GM18951 (cell line): Measurements from ENCODE around the gene APBB3.
"Not testable (repeated sequence)": the region's sequence is repeated elsewhere in the genome, so short reads cannot be mapped to it uniquely, and the experiment has no call there.

Source experiments
- POLR2A ChIP-seq: IDR thresholded peaks from 4 replicates; pipeline ENCODE4 v1.6.1; 2011; ENCODE audit warnings: mild to moderate bottlenecking; ENCODE audit not compliant: insufficient read length, insufficient read depth; ENCODE audit errors: extremely low read depth
- in situ Hi-C: fragments of 300-500 bp; cut with MboI; formaldehyde crosslinking; loops from one replicate; pipeline ENCODE4 v1.12.0; 2022; ENCODE audit warnings: low sequenced_read_pairs, mixed read lengths, inconsistent platforms; ENCODE audit not compliant: unreplicated experiment

The APBB3 gene

GRCh38 chr5:140564196-140565023 is at the start of gene APBB3, which contains the start of gene SLC35A4:
Gene APBB3, minus strand, starts transcription at chr5:140564598. Its CDS starts 353 bp downstream, at chr5:140564245.
Gene SLC35A4, plus strand, starts transcription at chr5:140564828. Its CDS starts 2,342 bp downstream, at chr5:140567170.
- TF ChIP-seq POLR2A, result peak; percentile 92
- in situ Hi-C loops, result no loop called here

GRCh38 chr5:140611020-140611521 is 46.7 kb upstream of the APBB3 start:
- TF ChIP-seq POLR2A, result no peak
- in situ Hi-C loops, result no loop called here

GRCh38 chr5:140609126-140609525 is 44.7 kb upstream of the APBB3 start:
- in situ Hi-C loops, result no loop called here
- TF ChIP-seq POLR2A, result no peak

GRCh38 chr5:140608722-140609121 is 44.3 kb upstream of the APBB3 start:
- in situ Hi-C loops, result no loop called here

GRCh38 chr5:140607031-140607430 is 42.6 kb upstream of the APBB3 start:
- TF ChIP-seq POLR2A, result no peak
- in situ Hi-C loops, result no loop called here

More at GRCh38 chr5:140608722-140609121, 44.3 kb upstream of the APBB3 start:
- no peak for TF ChIP-seq POLR2A

GRCh38 chr5:140605879-140606278 is 41.5 kb upstream of the APBB3 start:
- in situ Hi-C loops, result no loop called here
- TF ChIP-seq POLR2A, result no peak

- TF ChIP-seq POLR2A, result no peak
- in situ Hi-C loops, result no loop called here
Measured at GRCh38 chr5:140603734-140604133, 39.3 kb upstream of the APBB3 start.

GRCh38 chr5:140603446-140603698 is 39.0 kb upstream of the APBB3 start:
- in situ Hi-C loops, result not testable (repeated sequence)

GRCh38 chr5:140602147-140602546 is 37.7 kb upstream of the APBB3 start:
- TF ChIP-seq POLR2A, result no peak
- in situ Hi-C loops, result no loop called here

GRCh38 chr5:140600096-140600495 is 35.7 kb upstream of the APBB3 start:
- in situ Hi-C loops, result no loop called here
- TF ChIP-seq POLR2A, result no peak

GRCh38 chr5:140598836-140599235 is 34.4 kb upstream of the APBB3 start:
- TF ChIP-seq POLR2A, result no peak
- in situ Hi-C loops, result no loop called here

- in situ Hi-C loops, result no loop called here
- no peak for TF ChIP-seq POLR2A
Measured at GRCh38 chr5:140596321-140596741, 31.9 kb upstream of the APBB3 start.

GRCh38 chr5:140595538-140596300 is 31.3 kb upstream of the APBB3 start:
- in situ Hi-C loops, result no loop called here
- no peak for TF ChIP-seq POLR2A

- TF ChIP-seq POLR2A, result no peak
- in situ Hi-C loops, result no loop called here
Measured at GRCh38 chr5:140594169-140594568, 29.8 kb upstream of the APBB3 start.

- in situ Hi-C loops, result not testable (repeated sequence)
Measured at GRCh38 chr5:140593070-140593469, 28.7 kb upstream of the APBB3 start.
